ENCODE measurements around the gene HSPA5. TPM values are rescaled to one million over a fixed set of nuclear protein-coding genes. Genes with fewer than 3 reads are reported as not detected.
"Not testable (repeated sequence)": the region's sequence is repeated elsewhere in the genome, so short reads cannot be mapped to it uniquely, and the experiment has no call there.

Gene HSPA5
- total RNA-seq, 1 donor, result 128 TPM

- DNase-seq (ENCODE audit: low read depth), result peak; percentile 18
- TF ChIP-seq CTCF (IDR thresholded peaks at IDR 0.05; ENCODE audit: insufficient read depth, low read length), result no peak
- peak overlapping the region; percentile 57 for H3K4me3 ChIP-seq (ENCODE audit: low read depth, low read length)
These were observed 5.2 kb downstream of the HSPA5 start for GRCh38 chr9:125235804-125236519.

GRCh38 chr9:125234099-125234498, 7.0 kb downstream of the HSPA5 start:
- H3K4me3 ChIP-seq (ENCODE audit: low read depth, low read length), result not testable (repeated sequence)

GRCh38 chr9:125233678-125234077, 7.5 kb downstream of the HSPA5 start:
- no peak for TF ChIP-seq CTCF (IDR thresholded peaks at IDR 0.05; ENCODE audit: insufficient read depth, low read length)
- no peak overlapping the region for H3K4me3 ChIP-seq (ENCODE audit: low read depth, low read length)

More at GRCh38 chr9:125234099-125234498, 7.0 kb downstream of the HSPA5 start:
- DNase-seq (ENCODE audit: low read depth), result not testable (repeated sequence)

GRCh38 chr9:125227761-125228160, 13.4 kb downstream of the HSPA5 start:
- no peak for TF ChIP-seq CTCF (IDR thresholded peaks at IDR 0.05; ENCODE audit: insufficient read depth, low read length)
- no peak overlapping the region for H3K4me3 ChIP-seq (ENCODE audit: low read depth, low read length)
- DNase-seq (ENCODE audit: low read depth), result no peak

More at GRCh38 chr9:125233678-125234077, 7.5 kb downstream of the HSPA5 start:
- DNase-seq (ENCODE audit: low read depth), result peak; percentile 98

- not testable (repeated sequence) for DNase-seq (ENCODE audit: low read depth); H3K4me3 ChIP-seq (ENCODE audit: low read depth, low read length)
These were observed 16.3 kb downstream of the HSPA5 start for GRCh38 chr9:125224858-125225257.

GRCh38 chr9:125218621-125219020, 22.5 kb downstream of the HSPA5 start:
- TF ChIP-seq CTCF (IDR thresholded peaks at IDR 0.05; ENCODE audit: insufficient read depth, low read length), result no peak
- DNase-seq (ENCODE audit: low read depth), result no peak
- no peak overlapping the region for H3K4me3 ChIP-seq (ENCODE audit: low read depth, low read length)

- TF ChIP-seq CTCF (IDR thresholded peaks at IDR 0.05; ENCODE audit: insufficient read depth, low read length), result no peak
- no peak for DNase-seq (ENCODE audit: low read depth)
- H3K4me3 ChIP-seq (ENCODE audit: low read depth, low read length), result no peak overlapping the region
These were observed 27.0 kb downstream of the HSPA5 start for GRCh38 chr9:125214186-125214585.

GRCh38 chr9:125204477-125204876, 36.7 kb downstream of the HSPA5 start:
- DNase-seq (ENCODE audit: low read depth), result no peak
- no peak overlapping the region for H3K4me3 ChIP-seq (ENCODE audit: low read depth, low read length)
- no peak for TF ChIP-seq CTCF (IDR thresholded peaks at IDR 0.05; ENCODE audit: insufficient read depth, low read length)

All from fibroblast of the aortic adventitia (primary cell).